NOMO-1 (cell line): ENCODE data around the gene RGMB.

ENCODE experiments used
- DNase-seq, 2 experiments: peaks; one replicate each; lab custom pipeline; 2025; ENCODE audit not compliant: unreplicated experiment in 2 of 2; lab: John Stamatoyannopoulos, UW

The RGMB gene

GRCh38 chr5:98767581-98767980 lies 5.9 kb upstream of the RGMB start:
- no peak for DNase-seq

DNA sequence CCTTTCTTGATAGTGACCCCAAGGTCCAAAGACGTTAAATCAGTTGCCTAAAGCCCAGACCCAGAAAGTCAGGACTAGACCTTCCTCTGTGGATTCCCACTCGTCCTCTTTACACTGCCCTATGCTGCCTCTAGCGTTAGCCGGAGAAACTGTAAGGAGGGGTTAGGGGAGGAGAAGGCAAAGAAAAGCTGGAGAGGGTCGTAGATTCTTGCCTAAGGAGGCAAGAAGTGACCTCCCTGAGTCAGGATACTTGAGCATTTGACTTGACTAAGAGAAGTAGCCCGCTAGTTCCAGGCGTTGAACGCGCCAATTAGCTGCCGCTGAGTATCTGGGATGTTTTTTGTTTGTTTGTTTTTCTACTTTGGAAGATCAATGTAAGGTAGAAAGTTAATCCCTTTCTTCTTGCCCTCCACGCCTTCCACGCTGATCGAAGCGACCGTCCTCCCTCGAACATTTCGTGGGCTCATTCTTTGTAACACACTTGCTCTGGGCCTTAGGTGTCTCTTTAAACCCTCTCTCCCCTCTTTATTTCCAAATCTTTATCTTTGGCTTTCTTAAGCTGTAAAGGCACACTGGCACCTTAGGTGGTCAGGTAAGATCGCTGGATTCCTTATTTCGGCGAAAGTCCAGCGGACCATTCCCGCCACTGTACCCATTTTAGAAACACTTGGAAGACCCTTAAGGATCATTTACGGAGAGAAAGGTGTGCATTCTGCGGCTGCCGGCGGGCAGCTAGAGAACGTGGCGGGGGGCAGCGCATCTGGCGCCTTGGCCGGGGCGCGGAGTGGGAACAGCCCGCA lies 5.1 kb upstream of the RGMB start:
- peak in 1 of 2 experiments; percentile 29 for DNase-seq

GRCh38 chr5:98768960-98769209 lies 4.6 kb upstream of the RGMB start:
- no peak for DNase-seq

DNA sequence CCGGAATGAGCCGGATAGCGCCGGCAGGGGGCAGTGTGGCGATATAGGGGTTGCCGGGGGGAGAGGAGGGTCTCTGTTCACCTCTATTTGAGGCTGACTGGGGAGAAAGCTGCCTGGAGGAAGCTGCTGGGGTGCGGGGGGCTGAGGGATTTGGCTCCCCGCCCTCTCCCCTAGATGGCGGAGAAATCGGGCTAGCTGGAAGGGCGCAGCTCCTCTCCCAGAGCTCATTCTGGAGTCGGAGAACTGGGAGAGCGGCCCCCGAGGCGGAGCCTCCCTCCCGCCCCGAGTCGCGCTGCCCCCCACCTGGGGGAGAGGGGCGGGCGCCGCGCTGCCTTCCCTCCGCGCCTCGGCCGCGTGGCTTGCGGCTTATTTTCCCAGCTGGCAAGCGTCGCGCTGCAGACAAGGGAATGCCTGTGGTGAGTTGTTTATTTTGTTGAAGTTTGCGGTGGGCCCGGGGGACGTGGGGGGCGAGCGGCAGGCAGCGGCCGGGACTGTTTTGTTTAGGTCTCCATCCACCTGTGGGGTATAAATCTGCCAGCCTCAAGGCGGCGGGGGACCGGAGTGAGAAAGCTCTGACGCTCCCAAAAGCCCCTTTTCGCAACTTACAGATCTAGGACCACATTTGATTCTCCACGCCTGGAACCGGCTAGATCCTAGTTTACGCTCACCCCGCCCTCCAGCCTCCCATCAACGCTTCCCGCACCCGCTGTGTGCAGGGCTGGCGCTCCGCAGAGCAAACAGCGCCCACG lies 4.1 kb upstream of the RGMB start:
- DNase-seq = no peak

GRCh38 chr5:98769959-98770208 lies 3.6 kb upstream of the RGMB start:
- DNase-seq = no peak

DNA sequence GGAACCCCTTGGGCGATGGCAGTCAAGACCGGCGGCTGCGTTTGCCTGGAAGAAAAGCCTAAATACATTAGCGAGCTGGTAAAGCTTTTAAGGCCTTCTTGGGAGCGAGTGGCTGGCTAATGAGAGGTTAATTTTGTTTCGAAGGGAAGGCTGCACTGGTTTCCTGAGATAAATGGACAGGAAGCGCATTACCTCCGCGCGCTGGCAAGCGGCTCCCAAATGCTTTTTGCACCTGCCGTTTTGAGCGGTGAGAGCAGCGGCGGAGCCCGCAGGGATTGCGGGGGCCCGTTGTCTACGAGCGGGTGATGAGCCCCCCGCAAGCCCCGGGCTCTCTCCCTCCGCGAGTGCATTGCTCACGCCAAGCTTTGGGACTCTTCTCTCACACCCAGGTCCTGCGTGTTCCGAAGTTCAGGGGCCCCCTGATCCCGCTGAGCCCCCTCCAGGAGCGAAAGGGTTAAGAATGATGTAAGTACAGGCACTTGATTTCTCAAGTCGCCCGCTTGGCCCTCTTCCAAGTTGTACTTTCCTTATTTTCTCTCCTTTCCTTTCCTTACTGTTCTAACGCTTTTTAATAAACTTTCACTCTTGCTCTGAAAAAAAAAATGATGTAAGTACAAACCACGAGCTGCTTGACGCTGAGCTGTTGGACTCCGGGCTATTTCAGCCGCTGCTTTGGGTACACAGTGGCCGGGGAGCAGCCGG lies 3.1 kb upstream of the RGMB start:
- DNase-seq = peak in 1 of 2 experiments; percentile 47

DNA sequence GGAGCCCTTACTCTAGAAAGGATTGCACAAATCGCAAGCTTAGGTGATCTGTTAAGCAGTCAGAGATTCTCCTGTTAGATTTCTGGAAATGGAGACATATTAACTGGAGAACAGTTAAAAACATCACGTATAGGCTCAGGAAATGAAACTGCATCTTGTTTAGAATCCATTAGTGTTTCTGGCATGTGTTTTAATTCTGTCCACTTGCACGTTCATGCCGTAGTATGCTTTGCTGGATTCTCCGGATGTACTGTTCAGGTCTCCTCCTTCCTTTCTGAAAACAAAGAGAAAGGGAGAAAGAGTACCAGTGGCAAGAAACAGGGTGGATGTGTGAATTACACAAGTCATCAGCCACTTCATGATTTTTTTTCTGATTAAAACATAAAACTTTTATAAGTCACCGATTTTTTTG lies 2.5 kb upstream of the RGMB start:
- DNase-seq = peak in 1 of 2 experiments; percentile 33

DNA sequence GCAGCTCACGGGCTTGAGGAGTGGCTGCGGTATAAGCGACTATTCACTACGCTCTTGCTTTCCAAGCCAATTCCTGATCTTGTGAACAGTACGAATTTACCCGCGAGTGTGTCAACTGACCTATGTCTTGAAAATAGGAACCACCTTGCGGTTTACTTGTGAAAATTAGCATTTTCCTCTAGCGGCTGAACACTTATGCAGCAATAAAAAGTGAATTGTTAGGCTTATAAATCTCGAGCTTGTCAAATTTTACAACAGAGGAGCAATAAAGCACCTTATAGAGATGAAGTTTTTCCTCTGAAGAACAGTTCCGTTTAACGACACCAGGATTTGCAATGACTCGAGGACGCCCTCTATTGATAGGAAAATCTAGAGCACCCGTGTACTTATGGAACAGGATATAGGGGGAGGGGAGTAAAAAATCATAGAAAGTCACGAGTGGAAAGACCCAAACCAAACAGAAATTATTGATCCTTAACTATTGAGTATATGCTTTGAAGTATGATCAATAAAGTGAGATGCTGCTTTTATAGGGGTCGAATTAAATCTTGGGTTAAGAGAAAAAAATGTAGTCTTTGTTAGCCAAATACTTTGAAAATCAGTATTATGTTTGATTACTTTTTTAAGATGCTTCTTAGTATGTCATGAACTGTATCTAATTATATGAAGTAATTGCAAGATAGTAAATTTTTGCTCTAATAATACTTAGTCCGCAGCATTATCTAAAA lies 1.9 kb upstream of the RGMB start:
- peak; percentile 64 to 83 for DNase-seq

GRCh38 chr5:98772415-98773213 lies 849 bp upstream of the RGMB start:
- DNase-seq = peak in 1 of 2 experiments; percentile 31

DNA sequence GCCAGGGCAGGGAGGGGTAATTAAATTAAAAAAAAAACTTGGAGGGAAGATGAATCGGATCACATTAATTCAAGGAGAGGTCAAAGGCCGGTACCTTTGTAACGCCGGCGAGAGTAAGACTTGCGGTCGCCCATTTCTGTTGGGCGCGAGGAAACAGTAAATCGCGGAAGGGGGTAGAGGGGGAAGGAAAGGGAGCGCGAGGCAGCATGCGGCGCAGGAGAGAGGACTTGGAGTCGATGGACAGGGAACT lies 324 bp upstream of the RGMB start:
- no peak for DNase-seq

- DNase-seq = peak in 1 of 2 experiments; percentile 4
Measured at GRCh38 chr5:98774192-98775033, 950 bp downstream of the RGMB start.

GRCh38 chr5:98775246-98776065 lies 2.0 kb downstream of the RGMB start:
- no peak for DNase-seq

DNA sequence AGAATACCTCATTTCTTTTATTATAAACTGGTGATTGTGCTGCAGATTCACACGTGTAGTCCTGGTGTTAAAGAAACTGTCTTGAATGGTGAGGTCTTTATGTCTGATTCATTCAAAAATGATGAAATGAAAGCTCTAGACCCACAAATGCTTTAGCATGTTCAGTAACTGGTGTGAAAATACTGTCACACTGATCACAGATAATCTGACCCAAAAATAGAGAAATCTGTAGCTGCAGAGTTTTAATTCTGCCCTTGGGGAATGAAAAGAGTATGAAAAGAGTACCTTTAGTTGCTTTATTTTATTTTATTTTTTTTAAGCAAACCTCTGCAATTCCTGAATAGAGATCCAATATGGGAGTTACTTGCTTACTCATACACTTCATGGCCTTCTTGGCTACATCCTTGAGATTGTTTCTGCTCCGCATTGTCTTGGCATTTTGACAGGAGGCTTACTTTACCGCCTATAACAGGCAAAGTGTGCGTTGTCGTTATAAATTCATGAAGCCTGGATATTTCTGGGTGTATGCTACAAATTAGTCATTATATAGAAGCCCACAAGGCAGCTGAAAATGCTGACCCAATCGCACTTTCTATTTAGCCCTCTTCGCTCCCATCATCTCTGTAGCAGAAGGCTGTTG lies 2.7 kb downstream of the RGMB start:
- no peak for DNase-seq

- DNase-seq = no peak
Measured at GRCh38 chr5:98777295-98777694, 3.8 kb downstream of the RGMB start.

- no peak for DNase-seq
Measured at GRCh38 chr5:98779264-98779877, 5.9 kb downstream of the RGMB start.

GRCh38 chr5:98780390-98780789 lies 6.9 kb downstream of the RGMB start:
- no peak for DNase-seq

- DNase-seq = no peak
Measured at GRCh38 chr5:98781520-98781919, 8.1 kb downstream of the RGMB start.

- DNase-seq = no peak
Measured at GRCh38 chr5:98781964-98782363, 8.5 kb downstream of the RGMB start.
